HG03066 (cell line): ENCODE data around the gene NFATC3.

ENCODE experiments used
- ATAC-seq: cut with Tn5 transposase; IDR thresholded peaks from one replicate; pipeline ENCODE4 v1.9.1; 2021; ENCODE audit warnings: low read depth; ENCODE audit not compliant: unreplicated experiment

The NFATC3 gene

DNA sequence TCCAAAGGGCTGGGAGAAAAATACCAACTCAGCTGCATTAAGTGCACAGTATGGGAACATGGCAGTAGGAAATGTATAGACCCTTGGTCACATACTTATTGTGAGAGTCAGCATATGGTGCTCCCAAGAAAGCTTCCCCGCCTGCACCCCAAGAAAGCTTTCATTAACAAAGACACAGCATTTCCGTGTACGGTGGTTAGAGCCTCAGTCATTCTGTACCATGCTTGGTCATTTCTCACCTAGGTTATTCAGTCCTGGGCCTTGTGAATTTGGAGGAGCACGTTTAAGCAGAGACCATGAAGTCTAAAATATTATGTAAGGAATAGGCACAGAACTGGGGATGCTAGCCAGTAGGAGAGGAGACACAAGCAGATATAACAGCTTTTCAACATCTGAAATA, 94.7 kb downstream of the NFATC3 start:
- no peak for ATAC-seq

GRCh38 chr16:68183046-68183445, 97.9 kb downstream of the NFATC3 start:
- ATAC-seq: no peak

DNA sequence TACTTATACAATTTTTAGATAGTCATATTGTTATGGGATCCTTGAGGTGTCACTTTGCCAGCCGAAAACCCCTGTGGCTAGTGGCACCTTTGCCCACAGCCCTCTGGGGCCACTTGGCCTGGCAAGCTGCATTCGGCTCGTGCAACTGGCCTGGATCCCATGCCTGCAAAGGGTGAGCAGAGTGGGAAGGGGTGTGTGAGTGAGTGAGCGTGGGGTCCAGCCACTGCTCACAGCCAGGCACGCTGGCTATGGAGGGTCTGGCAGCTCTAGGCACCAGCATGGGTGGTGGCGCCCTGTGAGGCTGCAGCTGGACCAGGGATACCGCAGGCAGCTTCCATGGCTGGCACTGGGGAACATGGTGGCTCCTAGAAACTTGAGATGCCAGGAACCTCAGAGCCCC, 101.7 kb downstream of the NFATC3 start:
- no peak for ATAC-seq

DNA sequence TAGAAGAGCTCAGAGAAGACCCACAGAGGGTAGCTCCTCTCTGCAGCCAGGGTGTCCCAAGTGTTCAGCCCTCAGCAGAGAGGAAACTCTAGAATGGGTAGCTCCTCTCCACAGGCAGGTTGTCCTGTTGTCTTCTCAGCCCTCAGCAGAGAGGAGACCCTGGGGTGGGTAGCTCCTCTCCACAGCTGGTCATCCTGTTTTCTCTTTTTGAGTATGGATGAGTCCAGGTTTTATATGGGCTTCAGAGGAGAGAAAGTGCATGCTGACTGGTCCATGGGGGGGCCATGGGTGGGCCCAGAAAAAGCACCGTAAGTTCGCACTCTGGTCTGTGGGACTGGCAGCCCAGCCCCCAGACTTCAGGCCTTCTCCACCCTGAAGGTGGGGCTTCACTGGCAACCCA, 102.3 kb downstream of the NFATC3 start:
- no peak for ATAC-seq

- no peak for ATAC-seq
These were observed 103.0 kb downstream of the NFATC3 start for GRCh38 chr16:68188170-68188569.

DNA sequence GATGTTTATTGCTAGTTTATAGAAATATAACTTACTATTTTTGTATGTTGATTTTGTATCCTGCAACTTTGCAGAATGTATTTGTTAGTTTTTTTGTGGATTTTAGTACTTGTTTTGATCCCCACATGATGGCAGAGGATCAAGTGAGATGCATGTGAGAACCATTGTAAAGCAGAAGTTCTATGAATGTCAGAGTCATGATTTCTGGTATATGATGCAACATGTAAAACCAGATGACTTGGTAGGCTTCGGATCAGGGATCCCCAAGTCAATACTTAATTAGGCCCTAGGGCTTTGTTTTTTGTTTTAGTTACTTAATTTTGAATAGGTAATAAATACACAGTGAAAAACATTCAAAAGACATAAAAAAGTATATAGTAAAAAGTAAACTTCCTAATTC, 104.9 kb downstream of the NFATC3 start:
- no peak for ATAC-seq

- ATAC-seq: no peak
These were observed 105.8 kb downstream of the NFATC3 start for GRCh38 chr16:68190736-68191510.

DNA sequence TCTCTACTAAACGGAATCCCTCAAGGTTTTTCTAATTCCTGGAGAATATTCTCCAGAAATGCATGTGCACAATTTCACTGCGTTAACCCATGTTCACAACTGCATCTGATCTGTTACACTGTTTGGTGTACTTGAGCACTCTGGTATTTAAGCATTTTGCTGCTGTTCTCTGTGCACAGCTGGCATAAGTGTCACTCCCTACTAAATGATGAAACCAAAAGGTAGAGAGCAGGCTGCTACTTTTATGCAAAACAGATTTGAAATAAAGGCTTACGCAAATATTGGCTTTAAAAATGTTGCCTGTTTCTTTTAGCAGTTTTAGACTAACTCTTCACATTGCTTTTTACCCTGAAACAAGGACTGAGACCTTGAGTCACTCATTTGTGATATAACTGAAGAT, 109.1 kb downstream of the NFATC3 start:
- ATAC-seq: no peak

DNA sequence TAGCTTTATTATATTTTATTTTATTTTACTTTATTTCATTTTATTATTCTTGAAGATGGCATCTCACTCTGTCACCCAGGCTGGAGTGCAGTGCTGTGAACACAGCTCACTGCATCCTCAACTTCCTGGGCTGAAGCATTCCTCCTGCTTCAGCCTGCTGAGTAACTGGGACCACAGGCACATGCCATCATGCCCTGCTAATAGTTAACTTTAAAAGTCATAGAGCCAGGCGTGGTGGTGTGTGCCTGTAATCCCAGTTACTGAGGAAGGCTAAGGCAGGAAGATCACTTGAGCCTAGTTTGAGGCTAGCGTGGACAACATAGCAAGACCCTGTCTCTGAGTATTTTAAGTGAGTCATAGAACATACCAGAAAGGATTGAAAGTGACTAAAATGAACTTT, 112.1 kb downstream of the NFATC3 start:
- no peak for ATAC-seq

DNA sequence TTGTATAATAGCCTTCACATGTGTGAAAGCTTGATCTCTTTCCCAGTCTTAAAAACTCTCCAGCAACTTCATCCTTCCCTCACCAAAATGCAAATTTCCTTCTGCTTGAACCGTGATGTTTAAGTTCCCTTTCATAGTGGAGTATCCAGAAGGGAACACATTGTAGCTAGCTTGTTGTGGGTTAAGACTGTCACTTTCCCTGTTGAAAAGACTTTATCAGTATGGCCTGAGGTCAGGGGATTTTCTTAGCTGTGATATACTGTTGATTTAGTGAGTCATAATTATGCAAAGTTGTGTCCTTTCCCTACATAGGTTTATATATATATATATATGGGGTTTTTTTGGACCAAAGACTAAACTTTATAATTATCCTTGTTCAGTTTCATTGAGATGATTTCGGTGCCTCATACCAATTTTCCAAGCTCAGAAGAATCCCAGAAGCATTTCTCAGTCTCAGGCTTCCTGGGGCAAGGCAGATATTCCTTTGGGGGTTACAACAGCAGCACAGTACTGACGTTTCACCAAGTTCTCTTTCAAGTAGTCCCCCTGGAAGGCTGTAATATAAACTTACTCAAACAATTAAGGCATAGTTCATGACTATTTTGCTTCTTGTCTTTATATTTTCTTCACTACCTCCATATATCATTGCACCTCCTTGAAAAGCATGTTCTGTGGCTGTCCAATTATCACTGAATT, 115.1 kb downstream of the NFATC3 start:
- no peak for ATAC-seq

DNA sequence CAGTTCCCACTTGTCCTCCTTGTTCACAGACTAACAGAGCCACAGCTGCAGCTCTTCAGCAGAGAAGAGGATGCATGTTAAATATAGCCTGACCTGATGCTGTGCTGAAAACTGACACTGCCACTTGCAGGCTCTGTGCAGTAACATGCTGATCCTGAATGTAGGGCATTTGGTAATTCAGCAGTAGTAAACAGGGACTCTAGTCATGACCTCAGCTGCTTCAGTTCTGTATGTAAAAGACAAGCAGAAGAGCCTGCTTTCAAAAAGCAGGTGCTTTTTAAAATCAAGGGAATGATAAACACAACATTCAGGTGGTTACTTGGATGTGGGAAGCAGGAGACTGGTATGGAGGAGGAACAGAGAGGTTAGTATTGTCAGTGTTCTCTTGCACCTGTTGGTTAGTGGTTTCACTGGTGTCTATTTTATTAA, 116.9 kb downstream of the NFATC3 start:
- ATAC-seq: no peak

DNA sequence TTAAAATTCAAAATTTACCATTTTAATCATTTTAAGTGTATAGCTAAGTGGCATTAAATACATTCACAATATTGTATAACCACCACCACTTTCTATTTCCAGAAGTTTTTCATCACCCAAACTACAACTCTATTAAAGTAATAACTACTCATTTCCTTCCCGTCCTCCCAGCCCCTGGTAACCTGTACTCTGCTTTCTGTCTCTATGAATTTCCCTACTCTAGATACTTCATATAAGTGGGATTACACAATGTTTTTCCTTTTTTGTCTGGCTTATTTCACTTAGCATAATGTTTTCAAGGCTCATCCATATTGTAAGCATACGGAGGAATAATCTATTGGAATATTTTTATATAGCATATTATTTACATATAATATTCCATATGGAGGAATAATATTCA, 121.1 kb downstream of the NFATC3 start:
- ATAC-seq: no peak

GRCh38 chr16:68214726-68215125, 129.6 kb downstream of the NFATC3 start:
- no peak for ATAC-seq

DNA sequence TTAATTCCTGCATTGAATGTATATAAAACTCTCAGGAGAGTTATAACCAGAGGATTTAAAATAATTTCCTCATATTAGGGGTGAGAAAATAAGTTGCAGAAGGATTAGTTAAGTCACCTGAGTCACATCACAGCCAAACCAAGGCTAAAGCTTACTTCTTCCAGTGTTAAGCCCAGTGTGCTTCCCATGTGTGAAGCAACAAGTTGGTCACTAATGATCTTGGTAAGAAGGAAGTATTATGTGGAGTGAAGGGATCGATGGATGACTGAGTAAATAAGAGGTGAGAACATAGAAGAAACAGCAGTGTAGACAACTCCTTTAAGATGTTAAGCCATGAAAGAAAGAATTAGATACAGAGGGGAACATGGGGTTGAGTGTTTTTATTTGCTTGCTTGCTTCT, 130.1 kb downstream of the NFATC3 start:
- no peak for ATAC-seq

DNA sequence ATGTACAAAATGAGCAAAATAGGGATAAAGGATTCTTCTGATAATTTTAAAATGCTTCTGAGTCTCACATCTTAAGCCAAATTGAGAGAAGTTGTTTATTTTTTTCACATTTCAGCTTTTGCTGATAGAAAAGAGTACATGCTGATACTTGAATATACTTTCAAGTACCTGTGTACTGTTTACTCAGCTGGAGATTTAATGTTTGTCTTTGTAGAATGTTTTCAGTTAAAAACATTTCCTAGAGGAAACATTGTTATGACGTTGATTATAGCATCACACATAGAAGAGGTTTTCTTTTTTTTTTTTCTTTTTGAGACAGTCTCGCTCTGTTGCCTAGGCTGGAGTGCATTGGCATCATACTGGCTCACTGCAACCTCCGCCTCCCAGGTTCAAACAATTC, 131.1 kb downstream of the NFATC3 start:
- ATAC-seq: no peak

- ATAC-seq: no peak
These were observed 132.3 kb downstream of the NFATC3 start for GRCh38 chr16:68217506-68217905.

- no peak for ATAC-seq
These were observed 134.7 kb downstream of the NFATC3 start for GRCh38 chr16:68219725-68220351.

- ATAC-seq: no peak
These were observed 137.9 kb downstream of the NFATC3 start for GRCh38 chr16:68223072-68223471.

DNA sequence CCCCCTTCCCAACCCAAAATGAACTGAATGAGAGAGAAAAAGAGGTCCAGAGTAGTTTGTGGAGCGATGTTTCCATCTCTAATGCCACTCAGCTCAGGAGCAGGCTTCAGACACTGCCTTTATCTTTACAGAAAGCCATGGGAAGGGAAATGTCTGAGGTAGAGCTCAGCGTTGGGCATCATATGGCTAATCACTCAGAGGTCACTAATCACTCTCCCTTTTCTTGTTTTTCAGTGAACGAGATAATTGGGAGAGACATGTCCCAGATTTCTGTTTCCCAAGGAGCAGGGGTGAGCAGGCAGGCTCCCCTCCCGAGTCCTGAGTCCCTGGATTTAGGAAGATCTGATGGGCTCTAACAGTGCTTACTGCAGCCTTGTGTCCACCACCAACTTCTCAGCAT, 140.9 kb downstream of the NFATC3 start:
- ATAC-seq: no peak

GRCh38 chr16:68227183-68227793, 142.1 kb downstream of the NFATC3 start:
- no peak for ATAC-seq

DNA sequence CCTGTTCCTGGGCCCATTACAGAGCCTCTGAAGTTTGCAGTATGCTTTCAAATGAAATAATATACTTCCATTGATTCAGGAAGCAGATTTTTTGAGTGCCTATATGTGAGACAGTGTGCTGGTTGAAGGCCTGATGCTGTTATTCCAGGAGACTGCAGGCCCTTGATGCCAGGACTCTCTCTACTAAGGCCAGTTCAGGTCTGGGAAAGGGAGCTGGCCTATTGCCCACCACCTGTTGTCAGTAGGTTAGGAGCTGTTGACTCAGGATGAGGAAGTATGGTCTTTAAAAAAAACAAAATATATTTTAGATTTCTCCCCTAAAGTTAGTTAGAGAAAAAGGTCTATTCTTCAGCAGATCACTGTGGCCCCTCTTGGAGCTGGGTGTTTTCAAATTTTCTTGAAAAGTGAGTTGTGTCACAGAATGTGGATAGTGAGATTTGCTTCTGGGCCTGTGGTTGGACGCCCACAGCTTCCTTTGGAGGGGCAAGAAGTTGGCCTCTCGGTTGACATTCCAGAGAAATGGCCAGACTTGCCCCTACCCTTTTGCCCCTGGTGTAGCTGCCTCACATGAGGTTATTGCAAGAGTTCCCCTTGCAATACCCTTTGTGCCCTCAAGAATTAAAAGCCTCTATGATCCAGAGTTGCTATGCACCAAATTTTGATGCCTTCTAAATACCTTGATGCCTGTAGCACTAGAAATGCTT, 142.8 kb downstream of the NFATC3 start:
- no peak for ATAC-seq
